H9 (cell line): ENCODE measurements around the gene KCND2. TPM values are rescaled to one million over a fixed set of nuclear protein-coding genes. Genes with fewer than 3 reads are reported as not detected.
A peak's percentile ranks its signal among the peaks of the same experiment; 100 is the strongest.

ENCODE experiments used
- DNase-seq: peaks from one replicate; pipeline ENCODE4 v3.0.0-alpha.2; 2017
- H2AFZ ChIP-seq: one replicate; pipeline ENCODE4 v1.6.1; 2013; ENCODE audit warnings: mild to moderate bottlenecking, low read length, control low read depth, moderate library complexity
- H2AK5ac ChIP-seq: 2 replicates; pipeline ENCODE4 v1.6.1; 2013; ENCODE audit warnings: low read length, control low read depth, mixed read lengths; ENCODE audit not compliant: insufficient read length
- H2BK120ac ChIP-seq: one replicate; pipeline ENCODE4 v1.6.1; 2013; ENCODE audit warnings: low read depth, mild to moderate bottlenecking, low read length, control low read depth, inconsistent platforms; ENCODE audit not compliant: poor library complexity, severe bottlenecking
- H2BK12ac ChIP-seq: 2 replicates; pipeline ENCODE4 v1.6.1; 2013; ENCODE audit warnings: low read length, control low read depth, mixed read lengths, low read depth; ENCODE audit not compliant: insufficient read length
- H2BK15ac ChIP-seq: 2 replicates; pipeline ENCODE4 v1.6.1; 2013; ENCODE audit warnings: low read depth, low read length, control low read depth
- H2BK20ac ChIP-seq: one replicate; pipeline ENCODE4 v1.6.1; 2013; ENCODE audit warnings: low read depth, mild to moderate bottlenecking, low read length, control low read depth, inconsistent platforms; ENCODE audit not compliant: poor library complexity, severe bottlenecking
- H2BK5ac ChIP-seq: 2 replicates; pipeline ENCODE4 v1.6.1; 2013; ENCODE audit warnings: low read length, control low read depth, mixed read lengths; ENCODE audit not compliant: insufficient read length
- H3K14ac ChIP-seq: 2 replicates; pipeline ENCODE4 v1.6.1; 2013; ENCODE audit warnings: low read length, control low read depth; ENCODE audit not compliant: insufficient read depth
- H3K18ac ChIP-seq: 2 replicates; pipeline ENCODE4 v1.6.1; 2013; ENCODE audit warnings: low read depth, mild to moderate bottlenecking, mixed read lengths, low read length, control low read depth; ENCODE audit not compliant: insufficient read length
- H3K23ac ChIP-seq: 2 replicates; pipeline ENCODE4 v1.6.1; 2013; ENCODE audit warnings: low read length, control low read depth, mixed read lengths, low read depth; ENCODE audit not compliant: insufficient read length
- H3K23me2 ChIP-seq: 2 replicates; pipeline ENCODE4 v1.6.1; 2013; ENCODE audit warnings: low read depth, mild to moderate bottlenecking, mixed read lengths, low read length, control low read depth; ENCODE audit not compliant: insufficient read length, poor library complexity, severe bottlenecking
- H3K27ac ChIP-seq: 2 replicates; pipeline ENCODE4 v1.5.1; 2013; ENCODE audit warnings: low read length, control low read depth, mixed read lengths, low read depth; ENCODE audit not compliant: insufficient read length
- H3K27me3 ChIP-seq: 2 replicates; pipeline ENCODE4 v1.6.1; 2013; ENCODE audit warnings: low read length, control low read depth, inconsistent platforms; ENCODE audit not compliant: insufficient read depth
- H3K4ac ChIP-seq: 2 replicates; pipeline ENCODE4 v1.6.1; 2013; ENCODE audit warnings: low read depth, mild to moderate bottlenecking, control low read depth, inconsistent platforms, low read length, moderate library complexity
- H3K4me1 ChIP-seq: 2 replicates; pipeline ENCODE4 v1.6.1; 2013; ENCODE audit warnings: low read length, control low read depth, inconsistent platforms; ENCODE audit not compliant: insufficient read depth
- H3K4me2 ChIP-seq: 2 replicates; pipeline ENCODE4 v1.6.1; 2013; ENCODE audit warnings: low read length, control low read depth, mixed read lengths; ENCODE audit not compliant: insufficient read length, insufficient read depth
- H3K56ac ChIP-seq: 2 replicates; pipeline ENCODE4 v1.6.1; 2013; ENCODE audit warnings: low read depth, mild to moderate bottlenecking, mixed read lengths, low read length, control low read depth; ENCODE audit not compliant: insufficient read length
- H3K79me1 ChIP-seq: 2 replicates; pipeline ENCODE4 v1.6.1; 2013; ENCODE audit warnings: low read depth, mild to moderate bottlenecking, moderate library complexity, low read length, control low read depth, inconsistent platforms; ENCODE audit not compliant: insufficient read depth, poor library complexity, severe bottlenecking
- H3K79me2 ChIP-seq: 2 replicates; pipeline ENCODE4 v1.6.1; 2013; ENCODE audit warnings: low read length, control low read depth, inconsistent platforms; ENCODE audit not compliant: insufficient read depth
- H3K9ac ChIP-seq: 2 replicates; pipeline ENCODE4 v1.6.1; 2013; ENCODE audit warnings: low read length, control low read depth, mixed read lengths; ENCODE audit not compliant: insufficient read length; ENCODE audit errors: extremely low read depth
- H3K9me3 ChIP-seq: one replicate; pipeline ENCODE4 v1.6.1; 2013; ENCODE audit warnings: low read depth, low read length, inconsistent platforms; ENCODE audit not compliant: control insufficient read depth
- H3T11ph ChIP-seq: one replicate; pipeline ENCODE4 v1.6.1; 2013; ENCODE audit warnings: mild to moderate bottlenecking, low read length, control low read depth, inconsistent platforms
- H4K20me1 ChIP-seq: one replicate; pipeline ENCODE4 v1.6.1; 2013; ENCODE audit not compliant: control insufficient read depth, insufficient read length, insufficient read depth
- H4K5ac ChIP-seq: 2 replicates; pipeline ENCODE4 v1.6.1; 2013; ENCODE audit warnings: low read depth, mild to moderate bottlenecking, mixed read lengths, low read length, control low read depth; ENCODE audit not compliant: insufficient read length
- H4K8ac ChIP-seq: replicated peaks from 2 replicates; pipeline ENCODE4 v1.6.1; 2013; ENCODE audit warnings: low read length, control low read depth, mixed read lengths, low read depth; ENCODE audit not compliant: insufficient read length
- H4K91ac ChIP-seq: 2 replicates; pipeline ENCODE4 v1.6.1; 2013; ENCODE audit warnings: low read depth, mild to moderate bottlenecking, moderate library complexity, mixed read lengths, low read length, control low read depth; ENCODE audit not compliant: insufficient read length
- H3K27ac Mint-ChIP-seq, 3 experiments: 2 replicates in 2 of 3; 3 replicates in 1 of 3; pipeline ENCODE4 v1.8.0; 2020 to 2021; ENCODE audit warnings: mixed read lengths in 3 of 3, mild to moderate bottlenecking in 1 of 3, moderate library complexity in 1 of 3
- H3K27me3 Mint-ChIP-seq: 2 replicates; pipeline ENCODE4 v1.8.0; 2021; ENCODE audit warnings: low read depth, mild to moderate bottlenecking, moderate library complexity, mixed read lengths
- H3K36me3 Mint-ChIP-seq, 3 experiments: 2 replicates in 2 of 3; 3 replicates in 1 of 3; pipeline ENCODE4 v1.8.0; 2020 to 2021; ENCODE audit warnings: low read depth in 3 of 3, mixed read lengths in 3 of 3; ENCODE audit not compliant: insufficient read depth in 1 of 3
- H3K4me1 Mint-ChIP-seq, 2 experiments: 2 replicates each; pipeline ENCODE4 v1.8.0; 2020; ENCODE audit warnings: mixed read lengths in 2 of 2
- H3K4me3 Mint-ChIP-seq, 2 experiments: 2 replicates in 1 of 2; 3 replicates in 1 of 2; pipeline ENCODE4 v1.8.0; 2020 to 2021; ENCODE audit warnings: mild to moderate bottlenecking in 2 of 2, mixed read lengths in 2 of 2, moderate library complexity in 1 of 2
- H3K9me3 Mint-ChIP-seq, 2 experiments: 2 replicates in 1 of 2; 3 replicates in 1 of 2; pipeline ENCODE4 v1.8.0; 2020; ENCODE audit warnings: mild to moderate bottlenecking in 2 of 2, mixed read lengths in 2 of 2, moderate library complexity in 1 of 2
- CTCF ChIP-seq: fragments of 200-600 bp; sonication (generic); conservative IDR thresholded peaks from 3 replicates; pipeline ENCODE4 v1.8.0; 2021; ENCODE audit warnings: antibody characterized with exemption, mild to moderate bottlenecking
- total RNA-seq: library from RNA; stranded (reverse); gene quantifications from 2 replicates; pipeline ENCODE4 v1.2.1, GENCODE V29; 2021

Gene KCND2
- total RNA-seq, 1 experiment from 2014 or later, result 6.4 TPM

GRCh38 chr7:120554960-120555571 lies 282.1 kb downstream of the KCND2 start:
- H3K4me2 ChIP-seq, result no peak overlapping the region
- H3K79me1 ChIP-seq, result no peaks in the 10 kb centered on the region
- H2BK20ac ChIP-seq, result no peak overlapping the region
- H3T11ph ChIP-seq, result no peak overlapping the region
- peak; percentile 90 for TF ChIP-seq CTCF
- no peak overlapping the region for H2BK120ac ChIP-seq
- H4K20me1 ChIP-seq, result no peaks in the 10 kb centered on the region
- no peaks in the 10 kb centered on the region for H3K9me3 Mint-ChIP-seq
- no peak overlapping the region for H3K27ac Mint-ChIP-seq
- no peaks in the 10 kb centered on the region for H3K27me3 ChIP-seq
- H3K9me3 ChIP-seq, result no peaks in the 10 kb centered on the region
- no peak overlapping the region for H3K56ac ChIP-seq
- no peak overlapping the region for H4K8ac ChIP-seq
- peaks cover 0 to 4% (median 0%) of the 10 kb centered on the region in 3 experiments; a peak in 2 of 7 replicates for H3K36me3 Mint-ChIP-seq
- H2AK5ac ChIP-seq, result no peak overlapping the region
- no peak overlapping the region for H4K91ac ChIP-seq
- H2BK15ac ChIP-seq, result no peak overlapping the region
- peak; percentile 39 for DNase-seq
- H3K27ac ChIP-seq, result no peak overlapping the region
- H3K27me3 Mint-ChIP-seq, result no peaks in the 10 kb centered on the region
- no peak overlapping the region for H2BK5ac ChIP-seq
- no peak overlapping the region for H3K4ac ChIP-seq
- H3K23ac ChIP-seq, result no peak overlapping the region
- peaks cover 22 to 39% of the 10 kb centered on the region in 2 experiments for H3K4me1 Mint-ChIP-seq
- H3K4me3 Mint-ChIP-seq, result no peak overlapping the region
- peaks cover 11% of the 10 kb centered on the region for H3K4me1 ChIP-seq
- no peaks in the 10 kb centered on the region for H3K79me2 ChIP-seq
- H2BK12ac ChIP-seq, result no peak overlapping the region
- no peak overlapping the region for H3K18ac ChIP-seq
- H2AFZ ChIP-seq, result no peak overlapping the region
- H3K14ac ChIP-seq, result no peak overlapping the region
- no peak overlapping the region for H3K9ac ChIP-seq
- H4K5ac ChIP-seq, result no peak overlapping the region
- H3K23me2 ChIP-seq, result no peaks in the 10 kb centered on the region
